K562 (cell line): ENCODE data around the gene DOCK6. TPM values are rescaled to one million over a fixed set of nuclear protein-coding genes. Genes with fewer than 3 reads are reported as not detected.

ENCODE experiments used
- ATAC-seq: fragments of 200-7000 bp; cut with Tn5 transposase; 3 replicates; pipeline ENCODE4 v1.9.1; 2020; ENCODE audit warnings: moderate library complexity
- BruUV-seq: library from RNA; stranded (reverse); fragments of 400-500 nt; replicated peaks from 2 replicates; lab custom pipeline; 2021; lab: Mats Ljungman, UMichigan
- CTCF ChIA-PET: fragments of 300-600 bp; formaldehyde crosslinking; extraction: SDS; loops from one replicate; lab custom pipeline; 2021; ENCODE audit warnings: low intra/inter-chr PET ratio; lab: Yijun Ruan, JAX
- POLR2A ChIA-PET: fragments of 300-600, 350-650 bp; sonication (Branson Sonifier 250); formaldehyde crosslinking; extraction: SDS; loops from one replicate; lab custom pipeline; 2021; ENCODE audit warnings: antibody characterized with exemption, inconsistent platforms; lab: Yijun Ruan, JAX
- DNase-seq, 4 experiments: peaks; one replicate each; pipeline versions ENCODE4 v3.0.0 to v3.0.0-alpha.2; 2011 to 2018; ENCODE audit warnings: low spot score in 3 of 4, mixed read lengths in 3 of 4; ENCODE audit errors: extremely low read depth in 1 of 4
- FAIRE-seq: peaks from 2 replicates; lab custom pipeline; 2011; peaks lifted over from hg19 to GRCh38; lab: Jason Lieb, UNC
- H2AFZ ChIP-seq: 2 replicates; pipeline ENCODE4 v1.6.0; 2011; ENCODE audit warnings: low read depth, low read length, control low read depth, inconsistent platforms
- H3K27ac ChIP-seq: fragments of 200-600 bp; 3 replicates; pipeline ENCODE4 v1.8.0; 2011; ENCODE audit warnings: low read depth, mild to moderate bottlenecking, control low read depth, inconsistent platforms, low read length, moderate library complexity, mixed read lengths; ENCODE audit errors: extremely low read depth
- H3K27me3 ChIP-seq, 2 experiments: fragments of 300-600 bp in 1 of 2; 2 replicates in 1 of 2; 3 replicates in 1 of 2; pipeline versions ENCODE4 v1.6.0 to v1.8.0; 2011; ENCODE audit warnings: inconsistent platforms in 2 of 2, low read length in 2 of 2, mild to moderate bottlenecking in 1 of 2, mixed read lengths in 1 of 2, moderate library complexity in 1 of 2; ENCODE audit not compliant: control insufficient read depth in 2 of 2, insufficient read depth in 2 of 2
- H3K36me3 ChIP-seq: fragments of 300-600 bp; 3 replicates; pipeline ENCODE4 v1.8.0; 2011; ENCODE audit warnings: mild to moderate bottlenecking, low read length, inconsistent platforms; ENCODE audit not compliant: control insufficient read depth, insufficient read depth
- H3K4me1 ChIP-seq, 2 experiments: fragments of 200-600 bp in 1 of 2; replicated peaks in 1 of 2; 2 replicates in 1 of 2; 3 replicates in 1 of 2; pipeline versions ENCODE4 v1.5.1 to v1.8.0; 2011; ENCODE audit warnings: inconsistent platforms in 2 of 2, low read length in 2 of 2, mild to moderate bottlenecking in 1 of 2, mixed read lengths in 1 of 2, moderate library complexity in 1 of 2; ENCODE audit not compliant: control insufficient read depth in 2 of 2, insufficient read depth in 2 of 2
- H3K4me2 ChIP-seq: 2 replicates; pipeline ENCODE4 v1.6.1; 2011; ENCODE audit warnings: low read length, control low read depth, inconsistent platforms, mixed read lengths; ENCODE audit not compliant: insufficient read depth
- H3K4me3 ChIP-seq: fragments of 200-600 bp; sonication (generic), shearing (Covaris generic); 2 replicates; pipeline ENCODE4 v1.5.1; 2016; ENCODE audit warnings: control low read depth, inconsistent platforms
- H3K79me2 ChIP-seq: fragments of 200-600 bp; 3 replicates; pipeline ENCODE4 v1.8.0; 2011; ENCODE audit warnings: low read length, inconsistent platforms; ENCODE audit not compliant: control insufficient read depth, insufficient read depth
- H3K9ac ChIP-seq, 2 experiments: 2 replicates each; pipeline versions ENCODE4 v1.6.0 to v1.6.1; 2011; ENCODE audit warnings: low read depth in 2 of 2, low read length in 2 of 2, control low read depth in 1 of 2, inconsistent platforms in 1 of 2, mild to moderate bottlenecking in 1 of 2, mixed read lengths in 1 of 2; ENCODE audit not compliant: insufficient read depth in 1 of 2
- H3K9me1 ChIP-seq: one replicate; pipeline ENCODE4 v1.6.0; 2011; ENCODE audit warnings: inconsistent platforms, mild to moderate bottlenecking, low read length, moderate library complexity; ENCODE audit not compliant: control insufficient read depth, insufficient read depth
- H3K9me3 ChIP-seq: replicated peaks from 2 replicates; pipeline ENCODE4 v1.5.1; 2011; ENCODE audit warnings: low read depth, low read length, inconsistent platforms; ENCODE audit not compliant: control insufficient read depth, insufficient read depth
- H4K20me1 ChIP-seq: replicated peaks from 2 replicates; pipeline ENCODE4 v1.6.1; 2011; ENCODE audit warnings: low read length, inconsistent platforms, mixed read lengths; ENCODE audit not compliant: control insufficient read depth, insufficient read depth
- DLX4 ChIP-seq: fragments of 250-450 bp; sonication (Bioruptor Pico); IDR thresholded peaks from 2 replicates; pipeline ENCODE4 v1.6.1; 2021; ENCODE audit warnings: mild to moderate bottlenecking
- HDAC8 ChIP-seq: fragments of 450-650 bp; IDR thresholded peaks from 2 replicates; pipeline ENCODE4 v1.6.1; 2016; ENCODE audit warnings: mild to moderate bottlenecking, missing genetic modification characterization, moderate library complexity, missing compliant biosample characterization
- ZNF384 ChIP-seq: IDR thresholded peaks from 2 replicates; pipeline ENCODE4 v1.6.1; 2012; ENCODE audit warnings: low read depth, low read length, improper control_type of control experiment
- ZNF609 ChIP-seq: sonication (generic); formaldehyde crosslinking; IDR thresholded peaks from 2 replicates; pipeline ENCODE4 v1.8.1; 2023; ENCODE audit warnings: missing genetic modification reagents, mild to moderate bottlenecking, borderline replicate concordance
- WGBS: fragments of 100-300 bp; shearing (Covaris generic); methylation state at CpG from one replicate; pipeline ENCODE4 v1.1.6; 2016; ENCODE audit warnings: low coverage, mixed read lengths; ENCODE audit not compliant: insufficient coverage; ENCODE audit errors: missing lambda C conversion rate; 5-methylcytosine and 5-hydroxymethylcytosine counted together
- in situ Hi-C: fragments of 300-500 bp; cut with MboI; formaldehyde crosslinking; loops from 4 replicates; pipeline ENCODE4 v1.15.0; 2018; ENCODE audit warnings: inconsistent platforms, mixed read lengths
- intact Hi-C: fragments of 100-400 bp; cut with micrococcal nuclease; formaldehyde crosslinking; loops from 2 replicates; pipeline ENCODE4 v1.14.2; 2022
- polyA plus RNA-seq, 8 experiments: library from polyadenylated mRNA; depleted of rRNA in 4 of 8; stranded (reverse) in 5 of 8; unstranded in 3 of 8; fragments of >200 nt; fragmentation: Nextera tagmentation in 2 of 8; fragmentation: Illumina TruSeq in 1 of 8; extraction: Ambion mirVana in 2 of 8; extraction: Trizol in 1 of 8; gene quantifications; 2 replicates each; pipeline versions ENCODE4 v1.2.1 to v1.2.3, GENCODE V29; 2011 to 2014; ENCODE audit warnings: inconsistent platforms in 1 of 8, missing spikeins in 1 of 8
- total RNA-seq, 7 experiments: library from RNA; depleted of rRNA in 6 of 7; stranded (reverse); fragments of >200 nt in 6 of 7; fragmentation: Illumina TruSeq in 2 of 7; extraction: Trizol in 2 of 7; gene quantifications; 2 replicates each; pipeline versions ENCODE4 v1.2.1 to v1.2.3, GENCODE V29; 2011 to 2021; ENCODE audit warnings: low replicate concordance in 1 of 7

Gene DOCK6
- total and polyA plus RNA-seq, 9 of the 15 experiments (the other 6 are each of a cell fraction or from before 2014, with no cell fraction given), result 0.35 to 19.3 (median 3.8) TPM

- in situ Hi-C loops, result loop anchor here (5.0 kb wide), 2 partner anchors 69 to 164 kb away; no protein-coding TSS in a partner anchor
- Histone ChIP-seq H3K27me3 (no peaks in the 10 kb centered on the region), H3K9me1 (no peaks in the 10 kb centered on the region), H2AFZ (no peak overlapping the region), H3K4me1 (peaks cover 17 to 46% of the 10 kb centered on the region in 2 experiments), H3K4me2 (no peak overlapping the region), H4K20me1 (no peaks in the 10 kb centered on the region), H3K9me3 (no peaks in the 10 kb centered on the region), H3K36me3 (no peaks in the 10 kb centered on the region), H3K4me3 (no peak overlapping the region), H3K79me2 (peaks cover 5% of the 10 kb centered on the region; the same call in 2 of the 3 replicates), H3K27ac (no peak overlapping the region), H3K9ac (peak overlapping the region in 1 of 2 experiments; percentile 59; a peak in 1 of 4 replicates)
- ATAC-seq, result no peak
- WGBS, result 89% methylated on average over 22 of the region's 24 CpGs
- intact Hi-C loops, result loop anchor here (2.0 kb wide), 1 partner anchor 259 kb away; no protein-coding TSS in a partner anchor
- no TSS peak for BruUV-seq
- POLR2A ChIA-PET, result no interaction called here
- DNase-seq, result no peak
- no peak for FAIRE-seq
- CTCF ChIA-PET, result no interaction called here
- TF ChIP-seq HDAC8 (tag), result no peak
- no peak for TF ChIP-seq DLX4
- TF ChIP-seq ZNF609, result no peak
- no peak for TF ChIP-seq ZNF384
Observed at GRCh38 chr19:11201791-11202190, 60.5 kb downstream of the DOCK6 start.
